Fibroblast of skin of right quadriceps (primary cell): Measurements from ENCODE around the gene RBM39.
"Not testable (repeated sequence)": the region's sequence is repeated elsewhere in the genome, so short reads cannot be mapped to it uniquely, and the experiment has no call there.

Experiments used
- DNase-seq: peaks from one replicate; pipeline ENCODE4 v3.0.0-alpha.2; 2013

Gene RBM39

GRCh38 chr20:35724321-35725230 lies 17.5 kb downstream of the RBM39 start:
- no peak for DNase-seq

DNA sequence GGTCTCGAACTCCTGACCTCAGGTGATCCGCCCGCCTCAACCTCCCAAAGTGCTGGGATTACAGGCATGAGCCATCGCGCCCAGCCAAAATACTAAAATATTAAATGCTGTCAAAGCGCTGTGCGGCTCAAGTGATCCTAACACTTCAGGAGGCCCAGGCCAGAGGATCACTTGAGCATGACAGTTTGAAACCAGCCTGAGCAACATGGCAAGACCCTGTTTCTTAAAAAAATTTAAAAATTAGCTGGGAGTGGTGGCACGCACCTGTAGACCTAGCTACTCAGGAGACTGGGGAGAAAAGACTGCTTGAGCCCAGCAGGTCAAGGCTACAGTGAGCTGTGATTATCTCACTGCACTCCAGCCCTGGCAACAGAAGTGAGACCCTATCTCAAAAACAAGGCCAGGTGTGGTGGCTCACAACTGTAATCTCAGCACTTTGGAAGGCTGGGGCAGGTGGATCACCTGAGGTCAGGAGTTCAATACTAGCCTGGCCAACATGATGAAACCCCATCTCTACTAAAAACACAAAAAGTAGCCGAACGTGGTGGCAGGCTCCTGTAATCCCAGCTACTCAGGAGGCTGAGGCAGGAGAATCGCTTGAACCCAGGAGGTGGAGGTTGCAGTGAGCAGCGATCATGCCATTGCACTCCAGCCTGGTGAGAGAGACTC lies 18.3 kb downstream of the RBM39 start:
- DNase-seq = not testable (repeated sequence)

GRCh38 chr20:35723275-35723639 lies 18.8 kb downstream of the RBM39 start:
- not testable (repeated sequence) for DNase-seq

DNA sequence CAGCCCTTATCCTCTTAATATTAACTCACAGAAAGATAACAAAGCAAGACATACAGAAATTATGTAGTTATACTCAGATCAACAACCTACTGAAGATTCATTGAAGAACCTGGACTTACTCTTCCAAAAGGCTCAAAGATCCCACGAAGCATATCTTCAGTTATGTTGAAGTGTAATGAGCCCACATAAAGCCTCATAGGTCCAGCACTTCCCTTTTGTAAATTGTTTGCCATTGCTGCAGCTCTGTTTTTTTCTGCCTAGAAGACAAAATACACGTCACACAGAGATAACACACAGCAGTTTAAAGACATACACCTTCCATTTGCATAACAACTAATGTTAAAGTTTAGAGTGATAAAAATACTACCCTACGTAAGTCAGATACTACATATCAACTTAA lies 20.4 kb downstream of the RBM39 start:
- no peak for DNase-seq

- DNase-seq = no peak
Observed at GRCh38 chr20:35721219-35721618, 20.8 kb downstream of the RBM39 start.

- no peak for DNase-seq
Observed at GRCh38 chr20:35720165-35721123, 21.6 kb downstream of the RBM39 start.

GRCh38 chr20:35719717-35720116 lies 22.3 kb downstream of the RBM39 start:
- DNase-seq = no peak

DNA sequence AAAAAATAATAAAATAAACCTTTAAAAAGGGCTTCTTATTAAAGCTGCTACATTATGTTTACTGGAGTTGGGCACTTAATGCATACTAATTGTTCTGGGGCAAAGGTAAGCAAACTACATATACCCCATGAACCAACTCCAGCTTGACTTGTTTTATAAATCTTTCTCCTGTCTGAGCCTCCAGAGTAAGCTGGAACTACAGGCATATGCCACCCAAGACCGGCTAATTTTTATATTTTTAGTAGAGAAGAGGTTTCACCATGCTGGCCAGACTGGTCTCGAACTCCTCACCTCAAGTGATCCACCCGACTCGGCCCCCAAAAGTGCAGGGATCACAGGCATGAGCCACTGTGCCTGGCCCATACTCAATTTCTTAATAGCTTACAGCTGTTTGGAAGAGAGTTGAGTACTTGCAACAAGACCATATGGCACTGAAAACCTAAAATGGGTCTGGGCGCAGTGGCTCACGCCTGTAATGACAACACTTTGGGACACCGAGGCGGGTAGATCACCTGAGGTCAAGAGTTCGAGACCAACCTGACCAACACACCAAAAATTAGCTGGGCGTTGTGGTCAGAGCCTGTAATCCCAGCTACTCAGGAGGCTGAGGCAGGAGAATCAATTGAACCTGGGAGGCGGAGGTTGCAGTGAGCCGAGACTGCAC lies 23.0 kb downstream of the RBM39 start:
- DNase-seq = no peak

DNA sequence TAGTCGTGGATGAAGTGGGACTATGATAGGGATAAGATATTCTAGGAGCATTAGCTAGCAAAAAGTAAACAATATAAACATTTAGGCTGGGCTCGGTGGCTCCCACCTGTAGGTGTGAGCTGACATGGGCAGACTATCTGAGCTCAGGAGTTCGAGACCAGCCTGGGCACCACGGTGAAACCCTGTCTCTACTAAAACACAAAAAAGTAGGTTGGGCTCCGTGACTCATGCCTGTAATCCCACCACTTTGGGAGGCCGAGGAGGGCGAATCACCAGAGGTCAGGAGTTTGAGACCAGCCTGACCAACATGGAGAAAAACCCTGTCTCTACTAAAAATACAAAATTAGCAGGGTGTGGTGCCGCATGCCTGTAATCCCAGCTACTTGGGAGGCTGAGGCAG lies 23.7 kb downstream of the RBM39 start:
- DNase-seq = not testable (repeated sequence)

DNA sequence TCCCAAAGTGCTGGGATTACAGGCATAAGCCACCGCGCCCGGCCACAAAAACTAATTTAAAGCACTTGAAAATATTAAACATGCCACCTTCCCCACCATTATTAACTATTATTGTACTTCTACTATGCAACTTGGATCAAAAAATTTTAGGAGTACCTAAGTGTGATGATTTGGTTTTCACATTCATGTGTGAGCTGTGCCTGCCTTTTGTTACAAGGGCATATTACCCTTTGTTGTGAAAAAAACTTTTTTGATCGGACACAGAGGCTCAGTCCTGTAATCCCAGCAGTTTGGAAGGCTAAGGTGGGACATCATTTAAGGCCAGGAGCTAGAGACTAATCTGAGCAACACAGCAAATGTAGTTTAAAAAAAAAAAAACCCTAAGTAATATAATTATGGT lies 25.7 kb downstream of the RBM39 start:
- no peak for DNase-seq

DNA sequence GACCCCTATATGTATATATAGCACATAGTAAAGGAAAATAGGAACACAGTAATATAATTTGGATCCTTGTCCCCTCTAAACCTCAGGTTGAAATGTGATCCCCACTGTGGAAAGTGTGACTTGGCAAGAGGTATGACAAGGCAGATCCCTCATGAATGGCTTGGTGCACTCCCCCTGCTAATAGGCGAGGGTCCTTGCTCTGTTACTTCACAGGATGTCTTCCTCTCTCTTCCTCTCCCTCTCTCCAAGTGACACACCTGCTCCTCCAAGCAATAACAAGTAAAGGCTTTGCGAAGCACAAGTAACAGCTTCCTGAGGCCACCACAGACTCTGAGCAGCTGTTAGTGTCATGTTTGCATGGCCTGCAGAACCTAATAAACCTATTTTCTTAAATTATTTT lies 26.4 kb downstream of the RBM39 start:
- no peak for DNase-seq

DNA sequence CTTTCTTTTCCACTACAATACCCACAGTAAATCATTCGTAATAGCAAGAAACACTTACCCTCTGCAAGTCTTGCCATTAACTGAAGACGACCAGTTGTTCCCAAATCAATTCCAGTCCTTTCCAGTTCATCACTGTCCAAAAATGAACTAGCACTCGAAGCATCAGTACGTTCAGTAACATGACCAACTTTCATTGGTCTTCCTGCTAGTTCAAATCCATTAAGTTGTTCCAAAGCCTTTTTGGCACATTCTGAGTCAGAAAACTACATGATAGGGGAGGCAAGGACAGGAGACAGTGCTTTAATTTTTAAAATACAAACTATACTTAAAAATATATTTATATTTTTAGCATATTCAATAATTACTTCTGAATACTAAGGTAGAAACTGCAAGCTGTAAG lies 27.9 kb downstream of the RBM39 start:
- DNase-seq = no peak

GRCh38 chr20:35713120-35713519 lies 28.9 kb downstream of the RBM39 start:
- not testable (repeated sequence) for DNase-seq

DNA sequence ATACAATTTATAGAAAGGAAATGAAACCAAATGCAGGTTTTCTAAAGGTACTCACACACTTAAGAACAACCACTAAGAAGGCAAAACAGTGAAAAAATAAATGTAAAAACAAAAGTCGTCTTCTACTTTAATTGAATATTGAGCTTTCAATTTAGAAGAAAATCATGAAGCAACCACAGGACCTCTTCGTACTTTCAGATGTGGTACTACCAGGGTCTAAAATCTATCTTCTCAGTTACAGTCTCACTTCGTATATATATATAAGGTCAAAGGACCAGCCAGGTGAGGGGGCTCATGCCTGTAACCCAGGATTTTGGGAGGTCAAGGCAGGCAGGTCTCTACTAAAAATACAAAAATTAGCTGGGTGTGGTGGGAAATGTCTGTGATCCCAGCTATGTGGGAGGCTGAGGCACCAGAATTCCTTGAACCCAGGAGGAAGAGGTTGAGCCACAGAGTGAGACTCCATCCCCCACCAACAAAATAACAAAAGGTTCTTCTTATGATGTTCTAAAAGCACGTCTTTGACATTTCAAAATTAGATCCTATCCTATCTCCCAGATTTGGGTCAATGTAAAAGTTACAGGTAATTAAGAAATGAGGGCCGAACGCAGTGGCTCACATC lies 30.4 kb downstream of the RBM39 start:
- no peak for DNase-seq

- DNase-seq = no peak
Observed at GRCh38 chr20:35710884-35711587, 31.0 kb downstream of the RBM39 start.

GRCh38 chr20:35710039-35710438 lies 32.0 kb downstream of the RBM39 start:
- DNase-seq = no peak

- DNase-seq = no peak
Observed at GRCh38 chr20:35709259-35709658, 32.8 kb downstream of the RBM39 start.

- no peak for DNase-seq
Observed at GRCh38 chr20:35708502-35708901, 33.6 kb downstream of the RBM39 start.

- DNase-seq = not testable (repeated sequence)
Observed at GRCh38 chr20:35706591-35707529, 35.2 kb downstream of the RBM39 start.

DNA sequence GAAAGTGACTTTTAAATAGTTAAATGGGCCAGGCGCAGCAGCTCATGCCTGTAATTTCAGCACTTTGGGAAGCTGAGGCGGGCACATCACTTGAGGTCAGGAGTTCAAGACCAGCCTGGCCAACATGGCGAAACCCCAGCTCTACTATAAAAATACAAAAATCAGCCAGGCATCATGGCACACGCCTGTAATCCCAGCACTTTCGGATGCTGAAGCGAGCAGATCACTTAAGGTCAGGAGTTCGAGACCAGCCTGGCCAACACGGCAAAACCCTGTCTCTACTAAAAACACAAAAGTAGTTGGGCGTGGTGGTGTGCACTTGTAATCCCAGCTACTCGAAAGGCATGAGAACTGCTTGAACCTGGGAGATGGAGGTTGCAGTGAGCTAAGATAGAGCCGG lies 36.2 kb downstream of the RBM39 start:
- not testable (repeated sequence) for DNase-seq
